Measurements from ENCODE around the gene COG3.
"Not testable (repeated sequence)": the region's sequence is repeated elsewhere in the genome, so short reads cannot be mapped to it uniquely, and the experiment has no call there.

DNA sequence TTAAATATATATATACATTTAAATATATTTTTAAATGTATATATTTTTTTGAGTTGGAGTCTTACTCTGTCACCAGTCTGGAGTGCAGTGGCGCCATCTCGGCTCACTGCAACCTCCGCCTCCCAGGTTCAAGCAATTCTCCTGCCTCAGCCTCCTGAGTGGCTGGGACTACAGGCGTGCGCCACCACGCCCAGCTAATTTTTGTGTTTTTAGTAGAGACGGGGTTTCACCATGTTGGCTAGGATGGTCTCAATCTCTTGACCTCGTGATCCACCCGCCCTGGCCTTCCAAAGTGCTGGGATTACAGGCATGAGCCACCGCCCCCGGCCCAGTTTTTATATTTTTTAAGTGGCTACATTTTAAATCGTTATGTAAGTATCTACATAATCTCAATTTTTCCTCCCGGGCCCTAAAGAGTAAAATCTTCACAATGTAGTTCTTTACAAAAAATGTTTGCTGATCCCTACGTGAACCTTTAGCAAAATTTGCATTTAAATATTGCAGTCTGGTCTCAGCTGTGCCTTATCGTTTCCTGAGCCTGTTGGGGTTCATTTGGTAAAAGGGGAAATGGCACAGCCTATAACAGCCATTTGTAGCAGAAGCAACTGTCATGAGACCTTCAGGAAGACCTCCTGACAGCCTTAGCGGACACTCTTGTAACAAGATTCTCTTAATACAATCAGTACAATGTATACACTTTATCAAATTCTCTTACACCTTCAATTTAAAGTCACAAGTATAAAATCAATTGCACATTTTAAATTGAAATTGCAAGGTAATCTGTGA lies 38.5 kb upstream of the COG3 start:
- TF ChIP-seq, protein P1, sequence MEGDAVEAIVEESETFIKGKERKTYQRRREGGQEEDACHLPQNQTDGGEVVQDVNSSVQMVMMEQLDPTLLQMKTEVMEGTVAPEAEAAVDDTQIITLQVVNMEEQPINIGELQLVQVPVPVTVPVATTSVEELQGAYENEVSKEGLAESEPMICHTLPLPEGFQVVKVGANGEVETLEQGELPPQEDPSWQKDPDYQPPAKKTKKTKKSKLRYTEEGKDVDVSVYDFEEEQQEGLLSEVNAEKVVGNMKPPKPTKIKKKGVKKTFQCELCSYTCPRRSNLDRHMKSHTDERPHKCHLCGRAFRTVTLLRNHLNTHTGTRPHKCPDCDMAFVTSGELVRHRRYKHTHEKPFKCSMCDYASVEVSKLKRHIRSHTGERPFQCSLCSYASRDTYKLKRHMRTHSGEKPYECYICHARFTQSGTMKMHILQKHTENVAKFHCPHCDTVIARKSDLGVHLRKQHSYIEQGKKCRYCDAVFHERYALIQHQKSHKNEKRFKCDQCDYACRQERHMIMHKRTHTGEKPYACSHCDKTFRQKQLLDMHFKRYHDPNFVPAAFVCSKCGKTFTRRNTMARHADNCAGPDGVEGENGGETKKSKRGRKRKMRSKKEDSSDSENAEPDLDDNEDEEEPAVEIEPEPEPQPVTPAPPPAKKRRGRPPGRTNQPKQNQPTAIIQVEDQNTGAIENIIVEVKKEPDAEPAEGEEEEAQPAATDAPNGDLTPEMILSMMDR (conservative IDR thresholded peaks at IDR 0.05; ENCODE audit: low read length) = not testable (repeated sequence)
- not testable (repeated sequence) for TF ChIP-seq EZH2phosphoT487 (IDR thresholded peaks at IDR 0.05; ENCODE audit: borderline replicate concordance, low read depth, low read length)
